ENCODE data around the gene P2RX7. TPM values are rescaled to one million over a fixed set of nuclear protein-coding genes. Genes with fewer than 3 reads are reported as not detected.
A peak's percentile ranks its signal among the peaks of the same experiment; 100 is the strongest.

P2RX7 gene
- total and polyA plus RNA-seq, 9 of the 15 experiments (the other 6 are each of a cell fraction or from before 2014, with no cell fraction given), result 0.04 to 0.65 (median 0.30) TPM

DNA sequence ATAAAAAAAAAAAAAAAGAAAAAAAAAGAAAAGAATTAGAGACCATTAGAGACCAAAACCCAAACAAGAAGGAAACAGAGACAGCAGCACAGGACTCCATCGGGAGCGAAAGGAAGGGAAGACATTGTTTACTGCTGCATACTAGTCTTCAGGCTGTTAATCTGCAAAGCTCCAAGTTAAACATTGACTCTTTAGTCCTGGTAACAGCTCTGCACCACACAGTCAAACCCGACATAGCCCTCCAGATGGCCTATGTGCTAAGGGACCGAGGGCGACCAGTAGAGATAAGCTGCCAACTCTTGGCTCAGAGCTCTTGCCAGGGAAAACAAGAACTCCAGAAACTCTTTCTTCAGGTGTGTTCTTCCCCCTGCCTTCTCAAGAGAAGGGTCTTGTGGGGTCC is 85.1 kb downstream of the P2RX7 start:
- in situ Hi-C loops (cut with MboI), result no loop called here
- H4K20me1 ChIP-seq (replicated peaks; ENCODE audit: control insufficient read depth, insufficient read depth, low read length), result no peaks in the 10 kb centered on the region
- no peak overlapping the region for H3K4me3 ChIP-seq
- H3K27me3 ChIP-seq (ENCODE audit: control insufficient read depth in 2 of 2, insufficient read depth in 2 of 2, low read length in 2 of 2), result no peaks in the 10 kb centered on the region
- H3K4me2 ChIP-seq (ENCODE audit: insufficient read depth, low read length), result no peak overlapping the region
- TF ChIP-seq ZZZ3 (IDR thresholded peaks at IDR 0.05) (no peak), ZNF134 (CRISPR knock-in tag; conservative IDR thresholded peaks at IDR 0.05) (no peak), ZNF165 (CRISPR knock-in tag; IDR thresholded peaks at IDR 0.05; ENCODE audit: borderline replicate concordance) (no peak), PPARD (CRISPR knock-in tag; IDR thresholded peaks at IDR 0.05) (no peak), EZH2 (IDR thresholded peaks at IDR 0.05; ENCODE audit: borderline replicate concordance, low read depth, low read length) (no peak)
- peaks cover 0 to 7% of the 10 kb centered on the region in 2 experiments; a peak in 2 of 5 replicates for H3K4me1 ChIP-seq (replicated peaks in 1 of 2; ENCODE audit: control insufficient read depth in 2 of 2, insufficient read depth in 2 of 2, low read length in 2 of 2)
- ChIA-PET POLR2A (interaction anchor here (0.6 to 2.0 kb wide), 3 partner anchors 13 to 262 kb away, joined by 3 to 8 read pairs (median 4); no protein-coding TSS in a partner anchor), CTCF (ENCODE audit: low intra/inter-chr PET ratio) (no interaction called here)
- 80% methylated on average over 5 of the region's 5 CpGs for WGBS (ENCODE audit: insufficient coverage, low coverage, missing lambda C conversion rate)
- H2AFZ ChIP-seq (ENCODE audit: low read depth, low read length), result no peak overlapping the region
- H3K27ac ChIP-seq (ENCODE audit: extremely low read depth, low read depth, low read length), result no peak overlapping the region
- no peaks in the 10 kb centered on the region for H3K79me2 ChIP-seq (ENCODE audit: control insufficient read depth, insufficient read depth, low read length)
- intact Hi-C loops (cut with micrococcal nuclease), result loop anchor here (10.0 kb wide), 1 partner anchor 213 kb away; no protein-coding TSS in a partner anchor
- no peak for ATAC-seq
- BruUV-seq (replicated peaks), result no TSS peak
- no peak for FAIRE-seq
- no peak overlapping the region for H3K9ac ChIP-seq (ENCODE audit: insufficient read depth in 1 of 2, low read depth in 2 of 2, low read length in 2 of 2)
- H3K36me3 ChIP-seq (ENCODE audit: control insufficient read depth, insufficient read depth, low read length), result peaks cover 8% of the 10 kb centered on the region; the same call in 1 of the 3 replicates
- peaks cover 6% of the 10 kb centered on the region for H3K9me1 ChIP-seq (ENCODE audit: control insufficient read depth, insufficient read depth, low read length)
- H3K9me3 ChIP-seq (replicated peaks; ENCODE audit: control insufficient read depth, insufficient read depth, low read depth, low read length), result no peaks in the 10 kb centered on the region
- peak in 3 of 4 experiments; percentile 3 to 8 (median 5) for DNase-seq (ENCODE audit: extremely low read depth in 1 of 4, low spot score in 3 of 4)
